ENCODE data around the gene SNRPD2. TPM values are rescaled to one million over a fixed set of nuclear protein-coding genes. Genes with fewer than 3 reads are reported as not detected.

The SNRPD2 gene
- polyA plus RNA-seq, 2 of the 4 experiments (the other 2 are of a cell fraction) = 811 to 1,002 TPM

GRCh38 chr19:45653634-45654033 lies 38.1 kb downstream of the SNRPD2 start:
- WGBS (ENCODE audit: missing lambda C conversion rate) = 64% methylated on average over 5 of the region's 5 CpGs
- ChIA-PET POLR2A (no interaction called here), CTCF (interaction anchor here (0.6 to 5.8 kb wide), 8 partner anchors 8 to 156 kb away, joined by 3 to 38 read pairs (median 3); no protein-coding TSS in a partner anchor)
- Histone ChIP-seq H3K4me3 (no peak overlapping the region), H3K9me3 (no peaks in the 10 kb centered on the region), H3K4me2 (no peak overlapping the region), H3K4me1 (no peaks in the 10 kb centered on the region), H3K27ac (no peak overlapping the region)
- TF ChIP-seq ZFP36 (IDR thresholded peaks at IDR 0.05; ENCODE audit: borderline replicate concordance, partially characterized antibody) = no peak
- TF ChIP-seq REST (IDR thresholded peaks at IDR 0.05) = no peak
- FAIRE-seq = no peak
- DNase-seq (ENCODE audit: low read depth in 1 of 2, low spot score in 1 of 2) = no peak
- peak; percentile 6 to 28; a peak in 2 of 6 replicates for ATAC-seq

DNA sequence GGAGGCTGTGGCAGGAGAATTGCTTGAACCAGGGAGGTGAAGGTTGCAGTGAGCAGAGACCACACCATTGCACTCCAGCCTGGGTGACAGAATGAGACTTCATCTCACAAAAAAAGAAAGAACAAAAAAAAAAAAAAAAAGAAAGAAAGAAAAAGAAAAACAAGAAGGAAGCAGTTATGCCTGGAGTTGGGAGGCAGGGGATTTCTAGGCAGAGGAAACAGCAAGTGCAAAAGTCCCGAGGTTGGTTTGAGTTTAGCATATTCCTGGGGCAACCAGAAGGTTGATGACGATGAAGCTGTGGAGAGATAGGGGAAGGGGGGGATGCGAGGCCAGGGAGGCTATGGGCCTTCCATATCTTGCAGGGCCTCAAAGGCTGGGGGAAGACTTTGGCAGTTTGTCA lies 41.0 kb downstream of the SNRPD2 start:
- POLR2A ChIA-PET = interaction anchor here (1.2 kb wide), 1 partner anchor 67 kb away, joined by 3 read pairs; no protein-coding TSS in a partner anchor
- no peak for FAIRE-seq
- no peak for DNase-seq (ENCODE audit: low read depth in 1 of 2, low spot score in 1 of 2)
- no peak overlapping the region for H3K27ac ChIP-seq
- H3K9me3 ChIP-seq = no peaks in the 10 kb centered on the region
- no peak overlapping the region for H3K4me3 ChIP-seq
- 80% methylated on average over 3 of the region's 3 CpGs for WGBS (ENCODE audit: missing lambda C conversion rate)
- ATAC-seq = no peak
- TF ChIP-seq TFCP2L1 (CRISPR knock-in tag; IDR thresholded peaks at IDR 0.05) = no peak
- no peak for TF ChIP-seq SMC3 (IDR thresholded peaks at IDR 0.05)
- H3K4me1 ChIP-seq = 0 out of 3 replicates have a peak, but pooled peaks cover 6% of the 10 kb centered on the region
- CTCF ChIA-PET = interaction anchor here (0.8 to 5.8 kb wide), 9 partner anchors 8 to 172 kb away, joined by 3 to 38 read pairs (median 4); no protein-coding TSS in a partner anchor
- no peak overlapping the region for H3K4me2 ChIP-seq

DNA sequence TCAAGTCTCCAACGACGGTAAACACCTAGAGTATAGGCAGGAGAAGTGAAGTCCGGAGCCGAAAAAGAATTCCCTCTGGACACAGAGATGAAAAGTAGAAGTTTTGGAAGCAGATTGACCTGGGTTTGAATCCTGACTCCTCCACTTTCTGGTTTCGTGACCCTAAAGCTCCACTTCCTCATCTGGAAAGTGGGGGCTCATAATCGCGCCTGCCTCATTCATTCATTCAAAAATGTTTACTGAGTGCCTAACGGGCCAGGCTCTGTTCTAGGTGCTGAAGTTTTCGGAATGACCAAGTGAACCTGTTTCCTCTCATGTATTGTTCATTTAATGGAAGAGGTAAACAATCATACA lies 45.4 kb downstream of the SNRPD2 start:
- Histone ChIP-seq H3K4me1 (peaks cover 28% of the 10 kb centered on the region; the same call in 1 of the 3 replicates), H3K4me3 (peak overlapping the region; percentile 48), H3K9me3 (no peaks in the 10 kb centered on the region), H3K27ac (peak overlapping the region; percentile 54 to 78; a peak in 5 of 6 replicates), H3K4me2 (peak overlapping the region; percentile 69)
- FAIRE-seq = peak; percentile 51
- no peak for ATAC-seq
- CTCF ChIA-PET = interaction anchor here (0.6 to 7.3 kb wide), 14 partner anchors 12 to 244 kb away, joined by 3 to 72 read pairs (median 4); partner anchors contain the start of gene QPCTL
- 37% methylated on average over 9 of the region's 9 CpGs for WGBS (ENCODE audit: missing lambda C conversion rate)
- no peak for DNase-seq (ENCODE audit: low read depth in 1 of 2, low spot score in 1 of 2)
- TF ChIP-seq, protein P1, sequence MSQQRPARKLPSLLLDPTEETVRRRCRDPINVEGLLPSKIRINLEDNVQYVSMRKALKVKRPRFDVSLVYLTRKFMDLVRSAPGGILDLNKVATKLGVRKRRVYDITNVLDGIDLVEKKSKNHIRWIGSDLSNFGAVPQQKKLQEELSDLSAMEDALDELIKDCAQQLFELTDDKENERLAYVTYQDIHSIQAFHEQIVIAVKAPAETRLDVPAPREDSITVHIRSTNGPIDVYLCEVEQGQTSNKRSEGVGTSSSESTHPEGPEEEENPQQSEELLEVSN (IDR thresholded peaks at IDR 0.05; ENCODE audit: borderline replicate concordance, low read depth) = no peak
- TF ChIP-seq RARB (CRISPR knock-in tag; IDR thresholded peaks at IDR 0.05) (no peak), REST (IDR thresholded peaks at IDR 0.05) (peak; percentile 51; the same call in 1 of the 2 replicates), ATOH8 (CRISPR knock-in tag; IDR thresholded peaks at IDR 0.05; ENCODE audit: low read depth) (no peak), SREBF2 (IDR thresholded peaks at IDR 0.05) (no peak), ZSCAN20 (CRISPR knock-in tag; IDR thresholded peaks at IDR 0.05) (0 out of 2 replicates have a peak, but pooled peaks have one; percentile 15), ESRRA (IDR thresholded peaks at IDR 0.05; ENCODE audit: borderline replicate concordance, low read length) (no peak)
- TF ChIP-seq, protein P2, sequence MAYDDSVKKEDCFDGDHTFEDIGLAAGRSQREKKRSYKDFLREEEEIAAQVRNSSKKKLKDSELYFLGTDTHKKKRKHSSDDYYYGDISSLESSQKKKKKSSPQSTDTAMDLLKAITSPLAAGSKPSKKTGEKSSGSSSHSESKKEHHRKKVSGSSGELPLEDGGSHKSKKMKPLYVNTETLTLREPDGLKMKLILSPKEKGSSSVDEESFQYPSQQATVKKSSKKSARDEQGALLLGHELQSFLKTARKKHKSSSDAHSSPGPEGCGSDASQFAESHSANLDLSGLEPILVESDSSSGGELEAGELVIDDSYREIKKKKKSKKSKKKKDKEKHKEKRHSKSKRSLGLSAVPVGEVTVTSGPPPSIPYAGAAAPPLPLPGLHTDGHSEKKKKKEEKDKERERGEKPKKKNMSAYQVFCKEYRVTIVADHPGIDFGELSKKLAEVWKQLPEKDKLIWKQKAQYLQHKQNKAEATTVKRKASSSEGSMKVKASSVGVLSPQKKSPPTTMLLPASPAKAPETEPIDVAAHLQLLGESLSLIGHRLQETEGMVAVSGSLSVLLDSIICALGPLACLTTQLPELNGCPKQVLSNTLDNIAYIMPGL (CRISPR knock-in tag; IDR thresholded peaks at IDR 0.05; ENCODE audit: borderline replicate concordance) = no peak
- POLR2A ChIA-PET = interaction anchor here (0.5 to 1.7 kb wide), 8 partner anchors 16 to 150 kb away, joined by 3 to 6 read pairs (median 4); partner anchors contain the start of genes QPCTL and SNRPD2

All from A549 (cell line).